Parathyroid adenoma (tissue), 2 donors: Measurements from ENCODE around the gene CFAP100.

ENCODE experiments used
- H2AFZ ChIP-seq: fragments of 300-600 bp; sonication (generic); one replicate; pipeline ENCODE4 v1.7.0; 2017; ENCODE audit warnings: antibody characterized with exemption, mild to moderate bottlenecking
- H3K27ac ChIP-seq: fragments of 300-600 bp; sonication (generic); one replicate; pipeline ENCODE4 v1.7.0; 2017
- H3K27me3 ChIP-seq: fragments of 300-600 bp; sonication (generic); one replicate; pipeline ENCODE4 v1.7.0; 2017; ENCODE audit warnings: low read length; ENCODE audit not compliant: control insufficient read depth, insufficient read depth
- H3K36me3 ChIP-seq: fragments of 300-600 bp; sonication (generic); one replicate; pipeline ENCODE4 v1.7.0; 2017; ENCODE audit warnings: low read length; ENCODE audit not compliant: control insufficient read depth, insufficient read depth
- H3K4me1 ChIP-seq: fragments of 300-600 bp; sonication (generic); one replicate; pipeline ENCODE4 v1.7.0; 2017; ENCODE audit warnings: control low read depth
- H3K4me2 ChIP-seq: fragments of 300-600 bp; sonication (generic); one replicate; pipeline ENCODE4 v1.7.0; 2017; ENCODE audit warnings: low read length
- H3K4me3 ChIP-seq: fragments of 300-600 bp; sonication (generic); one replicate; pipeline ENCODE4 v1.7.0; 2017; ENCODE audit warnings: low read depth, low read length
- H3K79me2 ChIP-seq: fragments of 300-600 bp; sonication (generic); one replicate; pipeline ENCODE4 v1.7.0; 2017; ENCODE audit warnings: control low read depth
- H3K9ac ChIP-seq: fragments of 300-600 bp; sonication (generic); one replicate; pipeline ENCODE4 v1.7.0; 2017; ENCODE audit warnings: mild to moderate bottlenecking
- H3K9me3 ChIP-seq: fragments of 300-600 bp; sonication (generic); one replicate; pipeline ENCODE4 v1.7.0; 2017; ENCODE audit warnings: low read length; ENCODE audit not compliant: control insufficient read depth
- TF ChIP-seq, protein P1 (sequence below): fragments of 300-600 bp; sonication (generic); IDR thresholded peaks from one replicate; pipeline ENCODE4 v1.7.0; 2017; ENCODE audit warnings: antibody characterized with exemption, mild to moderate bottlenecking
- donor health status: primary hyperparathyroidism.

CFAP100 gene

DNA sequence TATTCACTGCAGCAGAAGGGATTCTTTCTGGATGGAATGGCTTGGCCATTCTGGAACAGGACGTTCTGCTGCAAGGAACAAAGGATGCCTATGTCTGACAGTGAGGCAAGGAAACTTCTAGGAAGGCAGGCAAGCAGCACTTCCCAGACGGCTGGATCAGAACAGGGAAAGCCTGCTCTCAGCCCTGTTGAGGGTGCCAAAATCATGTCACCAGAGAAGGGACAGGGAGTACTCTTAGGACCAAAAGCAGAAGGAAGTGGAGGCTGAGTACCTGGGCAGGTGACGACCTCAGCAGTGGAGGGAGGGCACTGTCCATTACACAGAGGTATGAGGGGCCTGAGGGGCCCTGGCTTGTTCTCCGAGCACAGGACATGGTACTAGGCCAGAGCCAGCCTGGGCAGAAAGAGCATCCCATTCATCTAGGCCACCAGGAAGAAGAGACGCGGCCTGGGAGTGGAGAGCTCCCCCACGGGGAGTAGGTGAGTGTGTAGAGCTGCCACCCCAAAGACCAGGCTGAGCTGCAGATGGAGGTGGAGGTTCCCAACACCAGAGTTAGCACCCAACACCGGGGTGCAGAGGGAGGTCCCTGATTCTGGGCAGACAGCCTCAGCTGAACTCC, 47.1 kb upstream of the CFAP100 start:
- Histone ChIP-seq H3K9me3 (no peaks in the 10 kb centered on the region), H3K27me3 (no peaks in the 10 kb centered on the region), H3K9ac (no peak overlapping the region), H3K4me2 (no peak overlapping the region), H3K27ac (no peak overlapping the region), H3K36me3 (no peaks in the 10 kb centered on the region), H3K79me2 (no peaks in the 10 kb centered on the region), H2AFZ (no peak overlapping the region), H3K4me1 (no peaks in the 10 kb centered on the region), H3K4me3 (no peak overlapping the region)
- TF ChIP-seq, protein P1, sequence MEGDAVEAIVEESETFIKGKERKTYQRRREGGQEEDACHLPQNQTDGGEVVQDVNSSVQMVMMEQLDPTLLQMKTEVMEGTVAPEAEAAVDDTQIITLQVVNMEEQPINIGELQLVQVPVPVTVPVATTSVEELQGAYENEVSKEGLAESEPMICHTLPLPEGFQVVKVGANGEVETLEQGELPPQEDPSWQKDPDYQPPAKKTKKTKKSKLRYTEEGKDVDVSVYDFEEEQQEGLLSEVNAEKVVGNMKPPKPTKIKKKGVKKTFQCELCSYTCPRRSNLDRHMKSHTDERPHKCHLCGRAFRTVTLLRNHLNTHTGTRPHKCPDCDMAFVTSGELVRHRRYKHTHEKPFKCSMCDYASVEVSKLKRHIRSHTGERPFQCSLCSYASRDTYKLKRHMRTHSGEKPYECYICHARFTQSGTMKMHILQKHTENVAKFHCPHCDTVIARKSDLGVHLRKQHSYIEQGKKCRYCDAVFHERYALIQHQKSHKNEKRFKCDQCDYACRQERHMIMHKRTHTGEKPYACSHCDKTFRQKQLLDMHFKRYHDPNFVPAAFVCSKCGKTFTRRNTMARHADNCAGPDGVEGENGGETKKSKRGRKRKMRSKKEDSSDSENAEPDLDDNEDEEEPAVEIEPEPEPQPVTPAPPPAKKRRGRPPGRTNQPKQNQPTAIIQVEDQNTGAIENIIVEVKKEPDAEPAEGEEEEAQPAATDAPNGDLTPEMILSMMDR = no peak

DNA sequence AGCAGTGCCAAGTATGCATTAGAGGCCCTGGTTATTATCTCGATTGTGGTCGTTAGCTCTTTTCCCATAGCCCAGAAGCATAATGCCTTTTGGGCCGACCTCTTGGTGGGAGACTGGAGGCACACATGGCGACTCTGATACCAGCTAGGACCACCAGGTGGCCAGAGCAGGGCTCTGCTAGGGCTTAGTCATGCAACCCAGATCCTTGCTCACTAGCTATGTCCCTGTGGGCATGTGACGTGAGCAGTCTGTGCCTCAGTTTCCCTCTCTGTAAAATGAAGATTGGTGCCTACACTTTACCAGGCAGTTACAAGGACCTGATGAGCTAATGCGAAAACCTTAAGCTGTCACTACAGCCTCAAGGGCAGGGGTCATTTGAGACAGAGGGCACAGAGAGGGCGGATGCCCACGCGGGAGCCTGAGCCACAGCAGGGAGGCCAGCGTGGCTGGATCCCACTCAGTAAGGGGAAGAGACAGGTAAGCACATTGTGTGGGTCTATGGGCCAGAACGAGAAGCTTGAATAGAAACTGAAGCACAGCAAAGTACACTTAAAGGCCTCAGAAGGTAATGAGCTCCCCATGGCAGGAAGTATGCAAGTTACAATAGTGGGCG, 46.3 kb upstream of the CFAP100 start:
- Histone ChIP-seq H3K27ac (no peak overlapping the region), H3K9me3 (no peaks in the 10 kb centered on the region), H3K9ac (no peak overlapping the region), H2AFZ (no peak overlapping the region), H3K4me2 (no peak overlapping the region), H3K27me3 (no peaks in the 10 kb centered on the region), H3K4me3 (no peak overlapping the region), H3K79me2 (no peaks in the 10 kb centered on the region), H3K36me3 (no peaks in the 10 kb centered on the region), H3K4me1 (no peaks in the 10 kb centered on the region)
- TF ChIP-seq, protein P1 = no peak

DNA sequence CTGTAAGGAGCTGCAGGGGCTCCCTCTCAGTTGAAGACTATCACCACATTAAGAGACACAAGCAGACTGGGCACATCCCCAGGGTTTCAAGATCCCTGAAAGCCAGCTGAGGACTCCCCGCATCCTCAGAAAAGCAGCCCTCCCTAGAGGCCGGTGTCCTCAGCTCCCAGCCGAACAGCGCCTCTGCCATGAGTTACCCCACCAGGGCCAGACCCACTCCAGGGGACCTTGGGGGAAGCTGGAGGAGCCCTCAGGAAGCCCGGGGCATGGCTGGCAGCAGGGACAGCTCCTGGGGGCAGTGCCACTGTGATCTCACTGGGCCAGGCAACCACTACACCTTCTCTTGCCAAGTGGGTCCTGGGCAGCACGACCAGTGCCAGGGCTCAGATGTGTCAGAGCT, 45.6 kb upstream of the CFAP100 start:
- Histone ChIP-seq H3K4me3 (no peak overlapping the region), H3K27ac (no peak overlapping the region), H3K9me3 (no peaks in the 10 kb centered on the region), H3K36me3 (no peaks in the 10 kb centered on the region), H3K27me3 (no peaks in the 10 kb centered on the region), H3K4me2 (no peak overlapping the region), H3K79me2 (no peaks in the 10 kb centered on the region), H2AFZ (no peak overlapping the region), H3K4me1 (no peaks in the 10 kb centered on the region), H3K9ac (no peak overlapping the region)
- TF ChIP-seq, protein P1 = no peak

DNA sequence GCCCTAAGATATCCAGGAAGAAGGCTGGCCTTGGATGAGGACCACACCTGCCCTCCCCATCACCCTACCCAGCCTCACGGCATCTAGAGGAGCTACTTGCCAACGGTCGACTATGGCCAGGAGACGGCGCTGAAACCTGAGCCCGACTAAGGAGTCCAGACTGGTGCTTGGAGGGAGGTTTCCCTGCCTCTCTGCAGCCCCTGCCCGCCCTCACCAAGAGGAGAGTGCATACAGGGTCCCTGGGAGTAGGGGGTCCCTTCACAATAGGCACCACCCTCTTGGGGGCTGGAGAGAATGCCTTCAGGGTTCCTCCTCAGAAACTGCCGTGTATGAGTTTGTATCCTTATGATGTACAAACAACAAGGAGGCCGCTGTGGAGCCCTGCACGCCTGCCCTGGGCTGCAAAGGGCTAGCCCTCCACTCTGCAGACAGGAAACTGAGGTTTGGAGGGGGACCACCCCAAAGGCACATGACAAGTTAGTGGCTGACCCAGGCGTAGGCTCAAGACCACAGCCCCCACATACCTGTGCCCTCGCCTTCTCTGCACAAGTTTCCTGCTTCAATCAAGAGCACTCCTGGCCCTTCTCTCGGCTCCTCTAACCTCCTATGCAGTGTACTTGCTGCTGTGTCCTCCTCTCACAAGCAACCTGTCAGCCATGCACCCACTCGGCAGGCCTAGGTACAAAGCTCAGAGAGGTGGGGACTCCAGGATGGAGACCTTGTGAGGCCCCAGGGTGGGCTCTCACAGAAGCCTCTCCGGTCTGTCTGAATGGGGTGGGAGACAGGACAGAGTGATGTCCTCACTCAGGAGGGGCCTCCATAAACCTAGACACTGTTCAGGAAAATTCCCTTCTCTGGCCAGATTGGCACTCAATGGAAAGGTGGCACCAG, 44.9 kb upstream of the CFAP100 start:
- no peak overlapping the region for H2AFZ ChIP-seq
- H3K79me2 ChIP-seq = no peaks in the 10 kb centered on the region
- H3K9ac ChIP-seq = no peak overlapping the region
- H3K36me3 ChIP-seq = no peaks in the 10 kb centered on the region
- TF ChIP-seq, protein P1 = no peak
- H3K27ac ChIP-seq = no peak overlapping the region
- H3K4me1 ChIP-seq = no peaks in the 10 kb centered on the region
- H3K4me2 ChIP-seq = no peak overlapping the region
- H3K4me3 ChIP-seq = no peak overlapping the region
- H3K9me3 ChIP-seq = no peaks in the 10 kb centered on the region
- H3K27me3 ChIP-seq = no peaks in the 10 kb centered on the region
